T-helper 1 cell treated with Interleukin-12 subunit alpha and Interleukin-12 subunit beta and Interleukin-4 antibody, amounts not matched to agents 30 μg/mL and 1 μg/mL, for 36 hours (primary cell): ENCODE data around the gene DNAJB2.

ENCODE experiments used
- H3K27ac Mint-ChIP-seq: one replicate; pipeline ENCODE4 v1.8.0; 2021; ENCODE audit warnings: mild to moderate bottlenecking, mixed read lengths
- H3K27me3 Mint-ChIP-seq: one replicate; pipeline ENCODE4 v1.8.0; 2021; ENCODE audit warnings: low read depth, mixed read lengths
- H3K36me3 Mint-ChIP-seq: one replicate; pipeline ENCODE4 v1.8.0; 2021; ENCODE audit warnings: low read depth, mixed read lengths
- H3K4me1 Mint-ChIP-seq: one replicate; pipeline ENCODE4 v1.8.0; 2021; ENCODE audit warnings: low read depth, mixed read lengths
- H3K4me3 Mint-ChIP-seq: one replicate; pipeline ENCODE4 v1.8.0; 2021; ENCODE audit warnings: mild to moderate bottlenecking, moderate library complexity, mixed read lengths
- H3K9me3 Mint-ChIP-seq: one replicate; pipeline ENCODE4 v1.8.0; 2021; ENCODE audit warnings: mixed read lengths

Gene DNAJB2

DNA sequence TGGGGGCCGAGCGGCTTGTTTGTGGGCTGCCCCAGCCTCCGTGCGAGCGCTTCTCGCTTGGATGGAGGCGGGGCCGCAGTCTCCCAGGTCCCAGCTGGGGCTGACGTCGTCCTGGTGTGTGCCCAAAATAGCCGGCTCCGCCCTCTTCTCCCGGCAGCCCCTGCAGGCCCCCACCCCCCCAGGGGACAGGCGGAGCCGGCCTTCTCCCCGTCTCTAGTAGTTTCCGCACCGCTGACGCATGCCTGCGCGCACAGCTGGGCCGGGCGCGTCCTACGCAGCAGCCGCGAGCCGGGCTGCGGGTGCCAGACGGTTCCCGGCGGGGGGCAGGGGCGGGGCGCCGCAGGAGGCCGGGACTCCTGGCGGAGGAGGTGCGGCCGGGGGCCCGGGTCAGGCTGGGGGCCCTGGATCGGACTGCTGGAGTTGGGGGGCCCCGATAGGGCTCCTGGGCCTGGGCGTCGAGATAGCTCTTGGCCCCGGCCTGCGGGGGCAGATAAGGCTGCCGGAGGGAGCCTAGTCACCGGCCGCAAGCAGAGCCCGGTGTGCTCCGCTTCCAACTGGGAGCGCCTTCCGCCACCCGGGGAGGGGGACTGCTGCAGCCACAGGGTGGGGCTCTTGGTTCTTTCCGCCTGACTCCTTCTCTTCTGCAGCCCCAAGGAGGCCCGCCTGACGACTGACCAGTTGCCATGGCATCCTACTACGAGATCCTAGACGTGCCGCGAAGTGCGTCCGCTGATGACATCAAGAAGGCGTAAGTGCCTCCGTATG, at the start of gene DNAJB2:
Gene DNAJB2 (plus strand): TSS at position 216 of the 765 bp plus-strand sequence. CDS start 468 bp downstream, at position 684.
- peaks cover 4% of the 10 kb centered on the region for H3K27me3 Mint-ChIP-seq
- H3K36me3 Mint-ChIP-seq, result peaks cover 13% of the 10 kb centered on the region
- peak within 1 kb of the TSS; percentile 99 for H3K27ac Mint-ChIP-seq
- peak within 1 kb of the TSS; percentile 98 for H3K4me3 Mint-ChIP-seq
- no peaks in the 10 kb centered on the region for H3K9me3 Mint-ChIP-seq
- H3K4me1 Mint-ChIP-seq, result peaks cover 35% of the 10 kb centered on the region

DNA sequence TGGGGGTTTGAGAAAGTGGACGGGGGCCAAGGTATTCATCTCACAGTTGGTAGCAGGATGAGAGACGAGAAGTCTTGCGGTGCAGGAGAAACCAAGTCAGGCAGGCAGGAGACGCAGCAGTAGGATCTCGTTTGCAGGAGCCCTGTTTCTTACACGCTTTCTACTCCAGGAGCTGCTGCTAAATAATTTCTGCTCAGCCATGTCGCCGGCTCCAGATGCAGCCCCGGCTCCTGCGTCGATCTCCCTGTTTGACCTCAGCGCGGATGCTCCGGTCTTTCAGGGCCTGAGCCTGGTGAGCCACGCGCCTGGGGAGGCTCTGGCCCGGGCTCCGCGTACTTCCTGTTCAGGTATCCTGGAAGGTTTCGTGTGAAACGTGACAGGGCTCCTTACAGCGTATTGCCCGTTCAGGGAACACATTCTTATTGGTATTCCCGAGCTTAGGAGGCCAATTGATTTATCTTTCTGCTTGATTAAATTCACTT, 49.1 kb upstream of the DNAJB2 start:
- peaks cover 42% of the 10 kb centered on the region for H3K36me3 Mint-ChIP-seq
- H3K4me3 Mint-ChIP-seq, result peak overlapping the region; percentile 95
- H3K27me3 Mint-ChIP-seq, result no peaks in the 10 kb centered on the region

DNA sequence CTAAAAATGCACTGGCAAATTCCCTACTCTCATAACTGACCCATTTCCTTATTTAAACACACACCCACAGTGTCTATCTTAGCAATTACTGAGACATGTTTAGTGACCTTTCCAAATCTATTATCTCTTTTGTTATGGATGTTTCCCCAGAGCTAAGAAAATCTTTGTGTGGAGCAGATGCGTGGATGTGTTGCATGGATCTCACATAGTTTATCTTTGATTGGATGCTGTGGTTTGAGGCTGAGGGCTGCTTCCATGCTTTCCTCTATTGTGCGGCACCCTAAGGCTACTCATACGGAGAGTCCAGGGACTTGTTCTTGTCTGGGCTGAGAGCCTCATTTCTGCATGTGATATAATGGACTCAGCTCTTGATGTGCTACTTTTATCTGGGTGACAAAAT, 44.8 kb upstream of the DNAJB2 start:
- Mint-ChIP-seq H3K36me3 (peaks cover 57% of the 10 kb centered on the region), H3K27ac (peak overlapping the region; percentile 5), H3K4me3 (no peak overlapping the region), H3K4me1 (peaks cover 33% of the 10 kb centered on the region), H3K9me3 (no peaks in the 10 kb centered on the region), H3K27me3 (no peaks in the 10 kb centered on the region)

More for the DNA sequence above, 49.1 kb upstream of the DNAJB2 start:
- Mint-ChIP-seq H3K9me3 (no peaks in the 10 kb centered on the region), H3K27ac (peak overlapping the region; percentile 97), H3K4me1 (peaks cover 47% of the 10 kb centered on the region)

DNA sequence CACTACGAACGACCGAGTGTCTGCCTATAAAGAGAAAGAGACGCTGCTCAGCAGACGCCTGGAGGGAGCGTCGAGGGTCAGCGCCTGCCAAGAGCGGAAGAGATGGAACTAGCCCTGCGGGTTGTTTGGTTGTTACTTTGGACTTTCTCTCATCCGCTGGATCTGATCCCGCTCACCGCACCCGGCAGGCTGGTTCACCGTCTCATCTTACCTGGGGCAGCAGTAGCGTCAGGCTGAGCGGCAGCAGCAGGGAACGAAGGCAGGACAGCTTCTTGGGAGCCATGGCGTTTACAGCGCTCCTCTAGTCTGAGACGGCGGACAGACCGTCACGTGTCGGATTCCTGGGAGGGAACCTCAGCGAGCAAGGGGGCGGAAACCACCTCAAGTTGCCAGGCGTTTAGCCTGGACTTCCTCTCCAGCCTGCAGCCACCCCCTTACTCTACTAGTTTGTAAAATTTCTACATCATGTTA, 35.8 kb upstream of the DNAJB2 start:
- peak overlapping the region; percentile 70 for H3K27ac Mint-ChIP-seq
- H3K36me3 Mint-ChIP-seq, result peaks cover 15% of the 10 kb centered on the region
- peak overlapping the region; percentile 4 for H3K4me3 Mint-ChIP-seq
- no peaks in the 10 kb centered on the region for H3K27me3 Mint-ChIP-seq
- peaks cover 42% of the 10 kb centered on the region for H3K4me1 Mint-ChIP-seq
- no peaks in the 10 kb centered on the region for H3K9me3 Mint-ChIP-seq

DNA sequence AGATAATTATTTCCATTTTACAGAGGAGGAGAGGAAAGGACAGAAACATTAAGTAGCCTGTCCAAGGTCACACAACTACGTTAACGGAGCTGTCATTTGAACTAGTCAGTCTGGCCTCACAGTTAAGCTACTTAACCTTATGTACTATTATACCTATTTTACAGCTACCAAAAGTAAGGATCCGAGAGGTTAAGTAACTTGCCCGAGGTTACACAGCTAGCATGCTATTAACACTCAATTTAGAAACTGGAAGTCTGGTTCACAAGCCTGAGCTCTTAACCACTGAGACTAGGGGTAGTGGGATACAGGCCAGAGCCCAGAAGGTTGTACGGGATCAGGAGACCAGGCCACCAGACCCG, 34.4 kb upstream of the DNAJB2 start:
- Mint-ChIP-seq H3K36me3 (peaks cover 28% of the 10 kb centered on the region), H3K4me3 (peak overlapping the region; percentile 98), H3K27ac (peak overlapping the region; percentile 99), H3K27me3 (no peaks in the 10 kb centered on the region), H3K9me3 (no peaks in the 10 kb centered on the region), H3K4me1 (peaks cover 56% of the 10 kb centered on the region)

DNA sequence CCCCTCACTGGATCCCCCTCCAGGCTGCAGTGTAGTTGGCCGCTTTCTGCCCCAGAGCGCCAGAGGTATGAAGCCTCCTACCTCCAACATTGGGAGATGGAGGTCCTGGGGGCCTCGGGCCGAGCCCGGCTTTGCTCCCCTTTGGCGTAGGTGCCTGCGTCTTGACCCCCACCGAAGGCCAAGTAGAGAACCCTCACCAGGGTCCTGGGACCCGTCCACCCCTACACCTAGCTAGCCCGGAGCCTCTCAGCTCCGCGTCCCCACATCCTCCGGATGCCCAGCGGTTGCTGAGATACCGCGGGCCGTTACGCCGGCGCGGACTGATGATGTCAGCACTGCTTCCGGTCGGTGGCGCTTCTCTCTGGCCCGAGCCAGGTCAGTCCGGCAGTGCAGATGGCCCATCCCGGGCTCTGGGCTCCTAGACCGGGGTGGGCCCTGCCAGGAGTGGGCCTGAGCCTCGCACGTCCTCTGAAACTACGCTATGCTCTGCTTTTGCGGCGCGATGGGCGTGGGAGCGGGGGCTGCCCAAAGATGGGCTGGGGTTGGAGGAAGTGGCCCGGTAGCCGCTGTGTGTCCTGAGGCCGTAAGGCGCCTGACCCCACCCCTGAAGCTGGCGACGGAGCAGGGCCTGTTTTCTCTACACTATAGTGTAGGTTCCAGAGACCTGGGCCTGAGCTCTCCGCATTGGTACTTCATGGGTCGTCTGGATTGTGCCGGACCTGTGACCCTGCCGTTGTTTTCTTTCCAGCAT, 33.8 kb upstream of the DNAJB2 start, which contains the start of the genes GLB1L and STK16:
Gene GLB1L (minus strand): TSS at position 297 of the 751 bp plus-strand sequence. CDS start 1,871 bp downstream, outside the sequence.
Gene STK16 (plus strand): TSS at position 332 of the 751 bp plus-strand sequence. CDS start 521 bp downstream, outside the sequence.
- Mint-ChIP-seq H3K4me3 (peak within 1 kb of the TSS; percentile 98), H3K27me3 (no peaks in the 10 kb centered on the region), H3K4me1 (peaks cover 60% of the 10 kb centered on the region), H3K27ac (peak within 1 kb of the TSS; percentile 99), H3K36me3 (peaks cover 33% of the 10 kb centered on the region), H3K9me3 (no peaks in the 10 kb centered on the region)

DNA sequence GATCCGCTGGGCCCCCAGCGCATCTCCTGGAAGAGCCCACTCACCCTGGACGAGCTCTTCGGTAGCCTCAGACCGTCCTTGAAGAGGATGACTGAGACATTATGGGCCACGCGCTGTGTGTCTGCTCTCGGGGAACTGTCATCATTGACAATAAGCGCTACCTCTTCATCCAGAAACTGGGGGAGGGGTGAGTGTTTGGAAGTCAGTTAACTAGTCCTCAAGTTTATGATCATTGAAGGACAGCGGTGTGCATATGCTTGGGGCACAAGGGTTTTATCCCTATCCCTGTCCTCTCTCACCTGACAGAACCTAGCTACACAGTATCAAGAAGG, 33.3 kb upstream of the DNAJB2 start:
- Mint-ChIP-seq H3K4me3 (peak overlapping the region; percentile 98), H3K27ac (peak overlapping the region; percentile 99), H3K27me3 (no peaks in the 10 kb centered on the region), H3K9me3 (no peaks in the 10 kb centered on the region), H3K36me3 (peaks cover 39% of the 10 kb centered on the region), H3K4me1 (peaks cover 64% of the 10 kb centered on the region)

DNA sequence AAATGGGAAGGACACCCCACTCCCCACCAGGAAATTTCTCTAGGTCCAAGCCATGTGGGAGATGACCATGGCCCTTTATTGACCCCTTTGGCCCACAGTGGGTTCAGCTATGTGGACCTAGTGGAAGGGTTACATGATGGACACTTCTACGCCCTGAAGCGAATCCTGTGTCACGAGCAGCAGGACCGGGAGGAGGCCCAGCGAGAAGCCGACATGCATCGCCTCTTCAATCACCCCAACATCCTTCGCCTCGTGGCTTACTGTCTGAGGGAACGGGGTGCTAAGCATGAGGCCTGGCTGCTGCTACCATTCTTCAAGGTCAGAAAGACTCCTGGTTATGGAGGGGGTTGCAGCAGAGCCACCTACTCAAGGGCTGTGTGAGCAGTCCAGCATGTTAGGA, 32.6 kb upstream of the DNAJB2 start:
- Mint-ChIP-seq H3K4me3 (peak overlapping the region; percentile 99), H3K4me1 (peaks cover 71% of the 10 kb centered on the region), H3K36me3 (peaks cover 46% of the 10 kb centered on the region), H3K27me3 (no peaks in the 10 kb centered on the region), H3K9me3 (no peaks in the 10 kb centered on the region), H3K27ac (peak overlapping the region; percentile 94)

DNA sequence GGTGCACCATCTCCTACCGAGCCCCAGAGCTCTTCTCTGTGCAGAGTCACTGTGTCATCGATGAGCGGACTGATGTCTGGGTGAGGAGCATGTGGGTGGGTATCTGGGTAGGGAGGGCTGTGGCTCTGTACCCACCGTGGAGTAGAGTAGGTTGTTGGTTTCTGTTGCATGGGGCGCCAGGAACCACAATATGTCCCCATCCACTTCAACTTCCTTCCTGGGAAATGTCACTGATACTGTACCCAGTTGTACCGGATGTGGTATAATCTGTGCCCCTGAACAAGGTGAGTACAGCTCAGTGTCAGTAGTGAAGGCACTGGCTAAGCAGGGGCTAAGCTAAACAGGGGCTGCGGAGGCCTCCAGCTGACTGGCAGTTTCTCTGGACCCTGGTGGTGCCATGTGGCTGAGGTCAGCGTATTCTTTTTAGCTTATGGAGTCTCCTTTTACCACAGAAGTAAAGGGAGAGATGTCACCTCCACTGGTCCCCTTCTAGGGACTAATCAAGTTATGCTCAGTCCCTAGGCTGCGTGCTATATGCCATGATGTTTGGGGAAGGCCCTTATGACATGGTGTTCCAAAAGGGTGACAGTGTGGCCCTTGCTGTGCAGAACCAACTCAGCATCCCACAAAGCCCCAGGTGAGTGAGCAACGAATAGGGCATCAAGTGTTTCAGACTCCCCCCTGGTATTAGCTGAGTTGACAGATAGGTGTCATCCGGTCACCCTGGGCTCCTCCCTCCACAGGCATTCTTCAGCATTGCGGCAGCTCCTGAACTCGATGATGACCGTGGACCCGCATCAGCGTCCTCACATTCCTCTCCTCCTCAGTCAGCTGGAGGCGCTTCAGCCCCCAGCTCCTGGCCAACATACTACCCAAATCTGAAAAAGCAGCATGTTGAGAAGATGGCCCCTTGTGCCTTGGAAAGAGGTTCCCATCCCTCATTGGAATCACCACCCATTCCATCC, 31.2 kb upstream of the DNAJB2 start:
- no peaks in the 10 kb centered on the region for H3K9me3 Mint-ChIP-seq
- H3K4me1 Mint-ChIP-seq, result peaks cover 73% of the 10 kb centered on the region
- H3K4me3 Mint-ChIP-seq, result peak overlapping the region; percentile 99
- peaks cover 60% of the 10 kb centered on the region for H3K36me3 Mint-ChIP-seq
- peak overlapping the region; percentile 94 for H3K27ac Mint-ChIP-seq
- no peaks in the 10 kb centered on the region for H3K27me3 Mint-ChIP-seq

DNA sequence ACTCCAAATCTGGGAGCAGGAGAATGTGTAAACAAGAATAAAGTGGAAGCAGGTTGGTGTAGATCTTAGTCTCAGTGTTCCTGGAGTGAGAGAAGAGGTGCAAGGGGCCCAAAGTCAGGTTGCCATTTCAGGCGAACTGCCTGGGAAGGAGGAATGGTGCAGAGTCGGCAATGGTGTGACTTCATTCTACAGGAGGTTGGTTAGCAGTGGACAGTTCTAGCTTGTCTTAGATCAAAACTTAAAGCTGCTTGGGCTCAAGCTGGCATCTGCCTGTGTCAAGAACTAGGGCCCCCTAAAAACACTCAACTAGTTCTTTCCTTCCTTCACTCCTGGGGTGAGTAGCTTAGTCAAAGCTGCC, 30.3 kb upstream of the DNAJB2 start:
- Mint-ChIP-seq H3K27ac (peak overlapping the region; percentile 94), H3K4me1 (peaks cover 69% of the 10 kb centered on the region), H3K27me3 (no peaks in the 10 kb centered on the region), H3K9me3 (no peaks in the 10 kb centered on the region), H3K36me3 (peaks cover 63% of the 10 kb centered on the region), H3K4me3 (peak overlapping the region; percentile 99)

DNA sequence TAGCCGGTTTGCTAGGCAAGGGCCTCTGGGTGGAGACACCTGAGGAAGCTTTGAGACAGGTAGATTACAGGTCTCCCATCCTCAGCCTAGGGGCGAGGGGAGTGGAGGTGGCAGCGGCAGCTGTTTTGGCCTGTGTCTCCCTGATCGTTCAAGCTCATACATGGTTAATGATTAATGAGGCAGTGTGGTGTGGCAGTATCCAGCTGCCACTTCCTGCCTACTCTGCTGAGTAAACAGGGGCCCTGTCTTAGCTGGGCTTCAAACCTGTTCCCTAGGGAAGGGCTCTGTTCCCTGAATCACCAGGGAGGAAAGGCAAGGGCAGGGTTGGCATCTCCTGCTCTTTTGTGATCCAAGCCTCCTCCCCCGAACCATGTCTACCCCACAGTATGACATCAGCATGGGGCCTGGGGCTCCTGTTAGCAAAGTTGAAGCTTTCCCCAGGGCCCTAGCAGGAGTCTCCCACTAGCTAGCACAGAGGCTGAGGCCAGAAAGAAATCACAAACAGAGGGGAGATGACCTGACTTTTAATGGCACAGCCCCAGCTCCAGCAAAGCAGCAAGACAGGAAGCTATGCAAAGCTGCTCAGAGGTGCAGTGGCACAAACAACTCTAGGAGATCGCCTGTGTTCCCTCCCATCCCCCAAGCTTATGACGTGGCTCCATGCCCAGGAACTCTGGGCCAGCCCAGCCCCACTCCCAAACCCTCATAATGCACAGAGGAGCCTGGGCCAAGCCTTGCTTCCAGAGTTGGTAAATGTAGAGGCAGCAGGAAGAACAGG, 29.8 kb upstream of the DNAJB2 start:
- Mint-ChIP-seq H3K4me3 (peak overlapping the region; percentile 99), H3K4me1 (peaks cover 68% of the 10 kb centered on the region), H3K36me3 (peaks cover 63% of the 10 kb centered on the region), H3K9me3 (no peaks in the 10 kb centered on the region), H3K27ac (peak overlapping the region; percentile 94), H3K27me3 (no peaks in the 10 kb centered on the region)

DNA sequence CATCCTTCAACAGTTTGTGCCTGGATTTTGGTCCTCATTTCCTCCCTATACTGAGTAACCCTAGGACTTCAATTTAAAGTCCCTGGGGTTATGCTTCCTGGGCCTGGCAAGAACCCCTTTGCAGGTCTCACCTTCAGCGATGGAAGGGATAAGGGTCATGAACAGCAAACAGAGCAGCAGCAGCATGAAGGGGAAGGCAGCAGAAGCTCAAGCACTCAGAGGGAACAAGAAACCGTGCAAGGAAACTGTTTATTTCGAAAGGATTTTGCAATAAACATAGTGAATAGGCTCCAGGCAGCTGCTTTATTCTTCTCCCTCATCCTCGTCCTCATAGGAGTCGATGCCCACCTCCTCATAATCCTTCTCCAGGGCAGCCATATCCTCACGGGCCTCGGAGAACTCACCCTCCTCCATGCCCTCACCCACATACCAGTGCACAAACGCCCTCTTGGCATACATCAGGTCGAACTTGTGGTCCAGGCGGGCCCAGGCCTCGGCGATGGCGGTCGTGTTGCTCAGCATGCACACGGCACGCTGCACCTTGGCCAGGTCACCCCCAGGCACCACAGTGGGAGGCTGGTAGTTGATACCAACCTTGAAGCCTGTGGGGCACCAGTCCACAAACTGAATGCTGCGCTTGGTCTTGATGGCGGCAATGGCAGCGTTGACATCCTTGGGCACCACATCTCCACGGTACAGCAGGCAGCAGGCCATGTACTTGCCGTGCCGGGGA, 29.0 kb upstream of the DNAJB2 start:
- H3K4me3 Mint-ChIP-seq, result peak overlapping the region; percentile 99
- H3K9me3 Mint-ChIP-seq, result no peaks in the 10 kb centered on the region
- peak overlapping the region; percentile 97 for H3K27ac Mint-ChIP-seq
- peaks cover 63% of the 10 kb centered on the region for H3K36me3 Mint-ChIP-seq
- H3K27me3 Mint-ChIP-seq, result no peaks in the 10 kb centered on the region
- peaks cover 66% of the 10 kb centered on the region for H3K4me1 Mint-ChIP-seq

DNA sequence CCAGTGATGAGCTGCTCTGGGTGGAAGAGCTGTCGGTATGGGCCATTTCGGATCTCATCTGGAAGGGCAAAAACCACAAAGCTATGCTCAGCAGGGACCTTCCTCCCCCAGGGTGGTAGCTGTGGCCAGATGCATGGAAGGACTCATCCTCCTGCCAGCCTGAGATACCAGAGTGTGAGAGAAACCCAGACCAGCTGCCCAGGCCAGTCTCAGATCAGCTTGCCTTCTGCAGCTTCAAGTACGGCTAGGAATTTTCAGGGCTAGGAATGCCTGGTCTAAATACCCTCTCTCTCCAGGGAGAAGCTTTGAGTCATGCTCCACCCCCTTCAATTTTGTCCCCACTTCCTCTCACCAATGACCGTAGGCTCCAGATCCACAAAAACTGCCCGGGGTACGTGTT, 27.5 kb upstream of the DNAJB2 start:
- Mint-ChIP-seq H3K27ac (peak overlapping the region; percentile 97), H3K9me3 (no peaks in the 10 kb centered on the region), H3K36me3 (peaks cover 61% of the 10 kb centered on the region), H3K4me3 (peak overlapping the region; percentile 99), H3K4me1 (peaks cover 65% of the 10 kb centered on the region), H3K27me3 (no peaks in the 10 kb centered on the region)
